DMS53 (cell line): ENCODE measurements around the gene SPINK14.

ENCODE experiments used
- DNase-seq: peaks from one replicate; lab custom pipeline; 2025; lab: John Stamatoyannopoulos, UW

The SPINK14 gene

DNA sequence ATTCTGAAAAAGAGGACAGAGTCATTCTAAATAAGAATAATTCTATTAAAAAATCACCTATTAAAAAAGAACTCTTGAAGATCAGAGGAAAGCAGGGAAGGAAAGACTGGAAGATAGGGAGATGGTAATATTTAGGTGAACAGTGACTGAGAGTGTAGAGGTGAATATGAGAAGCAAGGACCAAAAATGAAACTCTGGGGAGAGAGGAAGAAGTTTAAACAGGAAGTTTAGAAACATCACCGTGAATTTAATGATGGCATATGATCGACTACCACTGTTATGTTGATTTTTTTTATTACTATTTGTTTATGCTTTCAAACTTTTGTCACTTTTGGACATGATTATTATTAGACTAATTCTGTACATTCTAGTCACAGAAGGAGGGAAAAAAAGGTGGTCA is 32.8 kb downstream of the SPINK14 start:
- DNase-seq = no peak

DNA sequence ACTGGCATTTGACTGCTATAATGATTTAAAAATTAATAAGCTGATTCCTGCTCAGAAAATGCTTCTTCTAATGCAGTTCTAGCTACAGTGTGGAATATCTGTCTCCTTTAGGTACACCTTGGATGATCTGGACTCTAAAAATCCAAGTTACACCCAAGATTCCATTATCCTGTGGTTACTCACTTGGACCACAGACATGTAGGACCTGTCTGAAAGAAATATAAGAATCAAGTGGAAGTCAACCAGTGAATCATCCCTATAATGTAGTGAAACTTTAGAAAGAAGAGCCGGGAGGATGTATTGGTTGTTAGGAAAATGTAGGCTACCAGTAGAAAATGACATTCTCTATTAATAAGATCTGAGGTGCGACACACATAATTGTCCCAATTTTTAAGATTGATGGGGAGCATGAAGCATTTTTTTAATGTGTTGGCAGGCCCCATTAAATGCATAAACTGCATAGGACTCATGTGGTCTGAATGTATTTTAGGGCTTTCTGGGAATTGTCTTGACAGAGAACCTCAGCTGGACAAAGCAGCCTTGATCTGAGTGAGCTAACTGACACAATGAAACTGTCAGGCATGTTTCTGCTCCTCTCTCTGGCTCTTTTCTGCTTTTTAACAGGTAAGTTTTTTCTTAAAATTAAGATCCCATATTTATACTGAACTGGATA is 34.3 kb downstream of the SPINK14 start, which contains the start of gene SPINK6:
TSS of gene SPINK6 (plus strand) at position 512 of the 673 bp plus-strand sequence. CDS start at position 567, 55 bp downstream.
- no peak for DNase-seq

DNA sequence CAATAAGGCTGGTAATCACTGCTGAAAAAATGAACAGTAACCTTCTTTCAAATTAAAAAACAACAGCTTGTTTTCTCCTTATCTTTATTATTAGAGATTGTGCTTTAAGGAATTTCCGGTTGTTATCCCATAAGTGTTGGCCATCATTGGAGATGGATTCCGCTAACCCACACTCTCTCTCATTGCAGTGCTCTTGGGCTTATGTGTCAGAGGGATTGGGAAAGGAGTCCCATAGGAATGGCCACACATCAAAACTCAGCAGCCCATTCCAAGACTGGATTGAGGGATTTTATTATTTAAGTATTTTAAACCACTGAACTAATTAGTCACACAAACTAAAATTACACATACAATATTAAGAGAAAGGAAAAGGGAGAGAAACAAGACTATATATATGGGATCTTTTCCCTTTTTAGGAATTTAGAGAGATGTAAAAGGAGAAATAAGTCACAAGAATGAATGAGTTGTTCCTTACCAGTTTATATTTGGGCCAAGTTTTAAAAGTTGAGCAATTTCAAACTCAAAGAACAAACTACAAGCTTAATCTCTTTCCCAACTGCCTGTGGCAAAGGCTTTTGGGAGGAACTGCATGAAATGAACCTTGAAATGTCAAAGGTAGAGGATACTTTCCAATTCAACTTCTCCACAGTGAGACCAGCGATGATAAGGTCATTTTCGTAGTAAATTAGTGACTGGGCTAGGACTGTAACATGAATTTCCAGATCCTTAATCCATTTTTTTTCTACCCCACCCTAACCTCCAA is 36.9 kb downstream of the SPINK14 start:
- DNase-seq = no peak

DNA sequence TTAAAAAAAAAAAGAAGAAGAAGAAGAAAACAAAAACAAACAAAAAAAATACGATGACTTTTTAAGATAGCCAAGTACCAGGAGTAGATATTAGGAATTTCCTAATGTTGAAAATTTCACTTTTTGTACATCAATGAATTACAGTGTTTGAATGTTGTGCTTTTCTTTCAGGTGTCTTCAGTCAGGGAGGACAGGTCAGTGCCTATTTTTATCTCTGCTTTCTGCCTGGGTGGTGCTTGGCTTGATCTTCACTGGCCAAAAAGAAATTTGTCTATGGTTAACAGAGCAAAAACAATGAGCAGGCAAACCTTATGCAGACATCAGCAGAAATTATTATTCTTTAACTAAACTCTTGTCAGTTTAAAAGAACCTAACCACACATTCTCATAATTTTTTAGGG is 37.5 kb downstream of the SPINK14 start:
- DNase-seq = no peak

DNA sequence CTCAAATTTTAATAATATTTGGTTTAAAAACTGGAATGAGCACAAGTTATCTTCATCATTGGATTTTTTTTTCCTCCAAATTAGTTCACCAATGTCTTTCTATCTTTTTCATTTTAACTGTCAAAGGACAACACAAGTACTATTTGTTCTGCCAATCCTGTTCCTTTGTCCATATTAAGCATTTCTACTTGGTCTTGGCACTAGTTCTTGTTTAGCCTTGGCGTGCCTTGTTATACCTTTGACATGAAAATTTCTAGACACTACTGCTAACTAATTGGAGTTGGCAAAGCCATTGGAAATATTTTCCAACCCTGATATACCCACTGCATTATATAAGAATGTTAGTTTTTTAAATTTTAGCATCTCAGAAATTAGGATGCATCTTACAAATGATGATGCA is 38.3 kb downstream of the SPINK14 start:
- DNase-seq = no peak

DNA sequence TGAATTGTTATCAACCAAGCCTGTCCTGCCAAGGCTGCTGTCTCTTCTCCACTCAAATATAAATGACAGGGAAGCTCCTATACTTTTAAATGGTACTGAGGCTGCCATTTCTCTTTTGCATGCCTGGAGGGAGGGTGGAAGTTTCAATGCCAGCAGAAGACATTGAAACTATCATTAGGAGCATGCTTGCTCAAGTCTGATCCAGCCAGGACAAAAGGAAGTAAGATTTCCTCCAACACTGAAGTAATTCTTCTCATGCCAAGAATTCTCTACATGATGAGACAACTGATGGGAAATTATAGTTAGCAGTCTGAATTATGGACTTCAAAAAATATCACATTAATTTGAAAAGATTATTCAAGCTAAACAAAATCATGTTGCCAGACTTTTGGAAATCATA is 39.9 kb downstream of the SPINK14 start:
- no peak for DNase-seq

DNA sequence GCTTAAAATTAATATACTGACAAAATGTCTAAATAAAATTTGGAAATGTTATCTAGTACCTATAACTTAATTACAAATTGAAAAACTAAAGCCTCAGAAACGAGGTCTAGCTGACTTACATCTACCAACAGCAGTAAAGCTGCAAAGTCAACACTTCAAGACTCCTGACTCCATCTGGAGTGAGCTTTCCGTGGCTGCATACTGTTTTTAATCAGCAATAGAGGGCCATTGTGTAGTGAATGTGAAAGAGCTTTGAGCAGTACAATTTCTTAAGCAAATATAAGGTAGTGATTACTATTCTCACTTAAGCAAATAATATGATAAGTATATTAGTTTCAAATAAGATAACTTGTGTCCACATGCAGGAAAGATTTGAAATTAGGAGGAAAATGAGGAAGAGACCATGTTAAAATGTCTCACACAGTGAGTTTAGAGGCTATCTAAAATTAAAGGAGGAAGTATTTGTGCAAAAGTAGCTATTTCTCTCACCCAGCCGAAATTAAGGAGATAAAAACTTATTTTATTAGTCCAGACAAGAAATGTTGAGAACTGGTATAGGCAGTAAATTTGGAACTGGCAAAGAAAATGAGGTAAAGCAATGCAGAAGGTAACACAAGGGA is 40.9 kb downstream of the SPINK14 start:
- DNase-seq = peak; percentile 75

DNA sequence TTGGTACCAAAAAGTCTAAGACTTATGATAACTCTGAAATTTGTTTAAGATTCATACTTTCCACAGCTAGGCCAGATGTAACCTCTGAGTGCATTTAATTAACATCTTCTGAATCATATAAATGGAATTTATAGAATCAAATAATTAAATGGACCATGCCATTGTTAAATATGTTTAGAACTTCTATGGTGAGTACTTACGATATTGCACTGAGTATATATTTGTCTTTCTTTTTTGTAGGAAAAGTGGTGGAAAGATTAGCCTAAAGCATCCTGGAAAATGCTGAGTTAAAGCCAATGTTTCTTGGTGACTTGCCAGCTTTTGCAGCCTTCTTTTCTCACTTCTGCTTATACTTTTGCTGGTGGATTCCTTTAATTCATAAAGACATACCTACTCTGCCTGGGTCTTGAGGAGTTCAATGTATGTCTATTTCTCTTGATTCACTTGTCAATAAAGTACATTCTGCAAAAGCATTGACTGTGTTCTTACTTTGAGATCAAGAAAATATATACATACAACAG is 46.4 kb downstream of the SPINK14 start:
- DNase-seq = no peak

DNA sequence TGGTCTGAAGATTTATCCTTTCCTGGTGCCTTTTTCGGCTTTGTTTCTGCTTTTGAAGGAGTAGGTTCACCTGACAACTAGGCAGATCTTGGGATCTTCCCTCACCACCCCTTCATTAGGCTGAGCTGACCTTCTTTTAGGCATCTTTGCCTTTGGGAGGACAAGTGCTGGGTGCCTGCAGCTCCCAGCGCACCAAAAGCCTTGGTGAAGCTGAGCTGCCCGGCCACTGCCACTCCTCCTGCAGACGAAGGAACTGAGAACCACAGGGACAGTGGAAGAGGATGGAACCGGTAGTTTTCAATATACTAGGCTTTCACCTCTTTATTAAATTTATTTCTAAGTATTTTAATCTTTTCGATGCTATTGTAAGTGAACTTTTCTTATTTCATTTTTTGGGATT is 53.2 kb downstream of the SPINK14 start:
- DNase-seq = no peak

DNA sequence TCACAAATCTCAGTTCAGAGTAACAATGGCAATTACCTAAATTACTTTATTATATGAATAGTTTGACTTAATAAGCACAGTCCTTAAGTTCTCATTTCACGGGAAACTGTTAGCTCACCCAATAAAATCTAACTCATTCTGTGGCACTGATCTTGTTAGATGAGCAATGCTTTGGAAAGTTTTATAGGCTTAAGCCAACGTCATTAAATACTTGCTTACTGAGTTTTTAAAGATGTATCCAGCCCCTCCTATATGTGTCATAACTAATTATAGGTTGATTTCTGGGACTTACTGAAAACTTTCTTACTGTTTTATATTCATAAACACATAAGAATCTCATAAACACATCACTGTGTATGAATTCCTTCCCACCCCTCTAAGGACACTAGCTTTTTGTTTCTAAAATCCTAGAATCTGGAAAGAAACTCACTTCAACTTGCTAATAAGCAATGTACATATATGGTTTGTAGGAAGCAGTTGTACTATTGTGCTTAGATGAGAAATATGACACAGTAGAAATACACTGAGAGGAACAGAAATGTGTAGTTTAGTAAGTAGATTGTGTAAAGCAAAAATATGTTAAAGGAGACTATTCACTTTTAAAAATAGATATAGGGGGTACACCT is 55.9 kb downstream of the SPINK14 start:
- DNase-seq = no peak
